NB4 (cell line): ENCODE data around the gene COMT.

Experiments
- POLR2A ChIP-seq: IDR thresholded peaks from 2 replicates; pipeline ENCODE4 v1.6.1; 2011; ENCODE audit warnings: mild to moderate bottlenecking; ENCODE audit not compliant: insufficient read length; ENCODE audit errors: extremely low read depth
- TF ChIP-seq, protein P1 (sequence below): IDR thresholded peaks from one replicate; pipeline ENCODE4 v1.5.1; 2012; ENCODE audit warnings: low read depth, low read length

DNA sequence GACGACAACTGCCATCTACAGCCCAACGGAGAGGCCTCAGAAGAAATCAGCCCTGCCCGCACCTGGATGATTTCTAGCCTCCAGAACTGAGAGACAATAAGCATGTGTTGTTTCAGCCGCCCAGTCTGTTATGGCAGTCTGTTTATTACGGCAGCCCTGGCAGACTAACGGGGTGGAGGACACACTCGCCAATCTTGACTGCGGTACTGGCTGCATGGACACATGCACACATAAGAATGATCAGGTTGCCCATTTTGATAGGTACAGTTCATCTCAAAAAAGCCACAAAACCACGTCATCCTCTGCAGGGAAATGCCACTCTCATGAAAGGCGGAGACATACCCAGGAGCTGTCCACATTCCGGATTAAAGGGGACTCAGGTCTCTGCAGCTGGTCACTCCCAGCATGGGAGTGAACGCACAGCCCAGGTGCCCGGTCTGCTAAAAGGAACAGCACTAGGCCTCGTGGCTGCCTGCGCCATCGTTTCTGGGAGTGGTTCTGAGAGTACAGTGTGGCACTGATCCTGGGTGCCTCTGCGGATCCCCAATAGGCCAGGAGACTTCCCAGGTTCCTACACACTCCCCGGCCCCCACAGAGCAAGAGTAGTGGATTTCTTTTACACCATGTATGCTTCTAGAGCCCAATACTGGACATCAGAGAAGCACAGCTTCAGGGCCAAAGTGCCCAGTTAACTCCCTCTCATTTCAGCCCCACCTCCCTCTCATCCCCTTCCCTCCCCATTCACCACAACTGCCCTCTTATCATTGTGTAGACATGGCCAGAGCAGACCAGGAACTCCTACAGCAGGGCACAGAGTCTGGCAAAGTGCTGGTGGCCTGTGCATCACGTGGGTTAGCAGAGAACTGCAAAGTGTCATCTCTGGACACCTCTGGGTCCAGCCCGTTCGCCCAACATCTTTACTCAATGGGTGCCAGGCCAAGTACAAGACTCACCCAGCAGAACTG lies 11.7 kb upstream of the COMT start:
- TF ChIP-seq, protein P1, sequence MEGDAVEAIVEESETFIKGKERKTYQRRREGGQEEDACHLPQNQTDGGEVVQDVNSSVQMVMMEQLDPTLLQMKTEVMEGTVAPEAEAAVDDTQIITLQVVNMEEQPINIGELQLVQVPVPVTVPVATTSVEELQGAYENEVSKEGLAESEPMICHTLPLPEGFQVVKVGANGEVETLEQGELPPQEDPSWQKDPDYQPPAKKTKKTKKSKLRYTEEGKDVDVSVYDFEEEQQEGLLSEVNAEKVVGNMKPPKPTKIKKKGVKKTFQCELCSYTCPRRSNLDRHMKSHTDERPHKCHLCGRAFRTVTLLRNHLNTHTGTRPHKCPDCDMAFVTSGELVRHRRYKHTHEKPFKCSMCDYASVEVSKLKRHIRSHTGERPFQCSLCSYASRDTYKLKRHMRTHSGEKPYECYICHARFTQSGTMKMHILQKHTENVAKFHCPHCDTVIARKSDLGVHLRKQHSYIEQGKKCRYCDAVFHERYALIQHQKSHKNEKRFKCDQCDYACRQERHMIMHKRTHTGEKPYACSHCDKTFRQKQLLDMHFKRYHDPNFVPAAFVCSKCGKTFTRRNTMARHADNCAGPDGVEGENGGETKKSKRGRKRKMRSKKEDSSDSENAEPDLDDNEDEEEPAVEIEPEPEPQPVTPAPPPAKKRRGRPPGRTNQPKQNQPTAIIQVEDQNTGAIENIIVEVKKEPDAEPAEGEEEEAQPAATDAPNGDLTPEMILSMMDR: no peak
- TF ChIP-seq POLR2A: no peak
